Calu3 (cell line): Measurements from ENCODE around the gene OR52H1. TPM values are rescaled to one million over a fixed set of nuclear protein-coding genes. Genes with fewer than 3 reads are reported as not detected.

Experiments used
- Bru-seq: library from RNA; stranded (reverse); fragments of 400-500 nt; gene quantifications from one replicate; lab custom pipeline; 2021; lab: Mats Ljungman, UMichigan
- BruChase-seq, 2 experiments: library from RNA; stranded (reverse); fragments of 400-500 nt; gene quantifications; one replicate each; lab custom pipeline; 2021; lab: Mats Ljungman, UMichigan
- BruUV-seq: library from RNA; stranded (reverse); fragments of 400-500 nt; replicated peaks from 2 replicates; lab custom pipeline; 2021; lab: Mats Ljungman, UMichigan
- CTCF ChIA-PET: fragments of 300-600 bp; sonication (Branson Sonifier 250); formaldehyde crosslinking; loops from one replicate; lab custom pipeline; 2022; ENCODE audit warnings: antibody characterized with exemption; lab: Charles Lee
- DNase-seq: peaks from one replicate; pipeline ENCODE4 v3.0.0; 2022
- H3K27ac Mint-ChIP-seq: one replicate; pipeline ENCODE4 v1.8.0; 2022; ENCODE audit warnings: mixed read lengths; ENCODE audit not compliant: unreplicated experiment
- H3K27me3 Mint-ChIP-seq: one replicate; pipeline ENCODE4 v1.8.0; 2022; ENCODE audit warnings: mixed read lengths; ENCODE audit not compliant: unreplicated experiment
- H3K36me3 Mint-ChIP-seq: one replicate; pipeline ENCODE4 v1.8.0; 2022; ENCODE audit warnings: mild to moderate bottlenecking, moderate library complexity, mixed read lengths; ENCODE audit not compliant: insufficient read depth, unreplicated experiment
- H3K4me1 Mint-ChIP-seq: one replicate; pipeline ENCODE4 v1.8.0; 2022; ENCODE audit warnings: mild to moderate bottlenecking, low read depth, mixed read lengths; ENCODE audit not compliant: unreplicated experiment
- H3K4me3 Mint-ChIP-seq: one replicate; pipeline ENCODE4 v1.8.0; 2022; ENCODE audit warnings: mild to moderate bottlenecking, low read depth, moderate library complexity, mixed read lengths; ENCODE audit not compliant: unreplicated experiment
- H3K9me3 Mint-ChIP-seq: one replicate; pipeline ENCODE4 v1.8.0; 2022; ENCODE audit warnings: low read depth, mixed read lengths; ENCODE audit not compliant: unreplicated experiment
- intact Hi-C: fragments of 100-400 bp; cut with micrococcal nuclease; formaldehyde crosslinking; loops from one replicate; pipeline ENCODE4 v1.10.0; 2022; ENCODE audit not compliant: unreplicated experiment
- long read RNA-seq: library from polyadenylated mRNA; stranded (forward); transcript quantifications from one replicate; pipeline ENCODE4 v2.0.0, GENCODE V29; 2022
- total RNA-seq: library from RNA; stranded (reverse); gene quantifications from 2 replicates; pipeline ENCODE4 v1.2.3, GENCODE V29; 2022
- TF ChIP-seq, protein P1 (sequence below): fragments of 200-600 bp; IDR thresholded peaks from one replicate; pipeline ENCODE4 v1.8.0; 2022; ENCODE audit warnings: antibody characterized with exemption; ENCODE audit not compliant: unreplicated experiment

Gene OR52H1
- not detected in 2 replicates for total RNA-seq
- Bru-seq, nascent RNA, result percentile 32 among the genes with signal in this experiment
- BruChase-seq, experiment 1, labeled RNA remaining after a 6-hour chase, result percentile 58 among the genes with signal in this experiment
- BruChase-seq, experiment 2, labeled RNA remaining after a 2-hour chase, result percentile 32 among the genes with signal in this experiment
- long read RNA-seq, result 0 reads

- H3K4me3 Mint-ChIP-seq, result no peak within 1 kb of the TSS
- no peak for DNase-seq
- TF ChIP-seq, protein P1, sequence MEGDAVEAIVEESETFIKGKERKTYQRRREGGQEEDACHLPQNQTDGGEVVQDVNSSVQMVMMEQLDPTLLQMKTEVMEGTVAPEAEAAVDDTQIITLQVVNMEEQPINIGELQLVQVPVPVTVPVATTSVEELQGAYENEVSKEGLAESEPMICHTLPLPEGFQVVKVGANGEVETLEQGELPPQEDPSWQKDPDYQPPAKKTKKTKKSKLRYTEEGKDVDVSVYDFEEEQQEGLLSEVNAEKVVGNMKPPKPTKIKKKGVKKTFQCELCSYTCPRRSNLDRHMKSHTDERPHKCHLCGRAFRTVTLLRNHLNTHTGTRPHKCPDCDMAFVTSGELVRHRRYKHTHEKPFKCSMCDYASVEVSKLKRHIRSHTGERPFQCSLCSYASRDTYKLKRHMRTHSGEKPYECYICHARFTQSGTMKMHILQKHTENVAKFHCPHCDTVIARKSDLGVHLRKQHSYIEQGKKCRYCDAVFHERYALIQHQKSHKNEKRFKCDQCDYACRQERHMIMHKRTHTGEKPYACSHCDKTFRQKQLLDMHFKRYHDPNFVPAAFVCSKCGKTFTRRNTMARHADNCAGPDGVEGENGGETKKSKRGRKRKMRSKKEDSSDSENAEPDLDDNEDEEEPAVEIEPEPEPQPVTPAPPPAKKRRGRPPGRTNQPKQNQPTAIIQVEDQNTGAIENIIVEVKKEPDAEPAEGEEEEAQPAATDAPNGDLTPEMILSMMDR, result no peak
- CTCF ChIA-PET, result no interaction called here
- no peaks in the 10 kb centered on the region for H3K27me3 Mint-ChIP-seq
- H3K27ac Mint-ChIP-seq, result no peak within 1 kb of the TSS
- BruUV-seq, result no TSS peak
- intact Hi-C loops, result no loop called here
- H3K36me3 Mint-ChIP-seq, result no peaks in the 10 kb centered on the region
- H3K4me1 Mint-ChIP-seq, result no peaks in the 10 kb centered on the region
- no peaks in the 10 kb centered on the region for H3K9me3 Mint-ChIP-seq
These were observed at the start of gene OR52H1 for GRCh38 chr11:5548440-5548839. Gene OR52H1 (minus strand): TSS chr11:5548540. CDS start chr11:5545505, 3,035 bp downstream.

GRCh38 chr11:5597953-5598352 lies 49.6 kb upstream of the OR52H1 start:
- CTCF ChIA-PET, result no interaction called here
- TF ChIP-seq, protein P1, result no peak
- Mint-ChIP-seq H3K4me1 (peaks cover 19% of the 10 kb centered on the region), H3K4me3 (no peak overlapping the region), H3K9me3 (no peaks in the 10 kb centered on the region), H3K27ac (no peak overlapping the region), H3K36me3 (peaks cover 13% of the 10 kb centered on the region), H3K27me3 (no peaks in the 10 kb centered on the region)
- BruUV-seq, result no TSS peak
- intact Hi-C loops, result loop anchor here (5.0 kb wide), 1 partner anchor 209 kb away; the partner anchor contains the start of gene OR52N2
- no peak for DNase-seq

DNA sequence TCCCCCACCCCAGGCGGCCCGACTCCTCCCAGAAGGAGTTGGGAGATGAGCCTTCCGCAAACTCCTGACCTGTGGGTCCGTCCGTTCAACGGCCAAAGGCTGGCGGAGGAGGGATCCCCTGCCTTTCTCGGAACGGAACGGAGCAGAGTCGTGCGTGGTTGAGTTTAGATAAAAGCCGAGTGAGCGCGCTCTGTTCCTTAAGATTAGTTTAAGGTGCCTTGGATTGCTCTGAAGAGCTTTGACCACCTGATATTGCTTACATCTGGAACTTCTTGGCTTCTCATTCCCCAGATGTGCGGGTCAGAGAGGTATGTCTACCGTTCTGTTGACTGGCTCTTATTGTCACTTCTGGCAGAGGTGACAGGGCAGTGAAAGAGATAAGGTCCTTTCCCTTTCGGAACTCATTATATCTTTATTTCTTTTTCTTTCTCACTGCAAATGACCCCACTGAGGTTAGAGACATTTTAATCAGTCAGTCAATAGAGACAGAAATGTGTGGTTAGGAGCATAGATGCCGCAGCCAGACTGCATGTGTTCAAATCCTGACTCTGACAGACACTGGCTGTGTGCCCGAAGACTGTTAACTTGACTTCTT lies 48.4 kb upstream of the OR52H1 start, which contains the start of gene TRIM6:
TRIM6 (plus strand) TSS at position 31 of the 595 bp plus-strand sequence; CDS start at position 292, 261 bp downstream.
- peak; percentile 36 for DNase-seq
- H3K4me1 Mint-ChIP-seq, result peaks cover 18% of the 10 kb centered on the region
- intact Hi-C loops, result loop anchor here (5.0 kb wide), 1 partner anchor 211 kb away; the partner anchor contains the start of gene OR52N2
- H3K27ac Mint-ChIP-seq, result peak within 1 kb of the TSS; percentile 71
- peak within 1 kb of the TSS; percentile 62 for H3K4me3 Mint-ChIP-seq
- no peaks in the 10 kb centered on the region for H3K9me3 Mint-ChIP-seq
- no peaks in the 10 kb centered on the region for H3K27me3 Mint-ChIP-seq
- CTCF ChIA-PET, result interaction anchor here (1.2 to 1.3 kb wide), 2 partner anchors 9 to 88 kb away, joined by 3 to 5 read pairs; partner anchors contain the start of gene TRIM5
- H3K36me3 Mint-ChIP-seq, result peaks cover 13% of the 10 kb centered on the region
- TF ChIP-seq, protein P1, result no peak
- BruUV-seq, result TSS peak; percentile 41

- DNase-seq, result no peak
- Mint-ChIP-seq H3K27me3 (no peaks in the 10 kb centered on the region), H3K36me3 (peaks cover 13% of the 10 kb centered on the region), H3K9me3 (peaks cover 3% of the 10 kb centered on the region), H3K4me1 (peaks cover 18% of the 10 kb centered on the region), H3K27ac (no peak overlapping the region), H3K4me3 (no peak overlapping the region)
- TF ChIP-seq, protein P1, result no peak
- BruUV-seq, result no TSS peak
- intact Hi-C loops, result no loop called here
- CTCF ChIA-PET, result no interaction called here
These were observed 44.8 kb upstream of the OR52H1 start for GRCh38 chr11:5593146-5593545.
